HCT116 (cell line): ENCODE data around the gene ZNF792. TPM values are rescaled to one million over a fixed set of nuclear protein-coding genes. Genes with fewer than 3 reads are reported as not detected.

Source experiments
- ATAC-seq: fragments of 200-7000 bp; cut with Tn5 transposase; 2 replicates; pipeline ENCODE4 v1.9.1; 2020; ENCODE audit warnings: mild to moderate bottlenecking, moderate library complexity
- BruUV-seq: library from RNA; stranded (reverse); fragments of 400-500 nt; replicated peaks from 2 replicates; lab custom pipeline; 2021; lab: Mats Ljungman, UMichigan
- CTCF ChIA-PET: fragments of 300-600 bp; sonication (Branson Sonifier 250); formaldehyde crosslinking; loops from one replicate; lab custom pipeline; 2021; ENCODE audit warnings: antibody characterized with exemption; lab: Charles Lee
- POLR2A ChIA-PET: fragments of 300-600, 350-600 bp; sonication (Branson Sonifier 250); formaldehyde crosslinking; loops from one replicate; lab custom pipeline; 2021; ENCODE audit warnings: antibody characterized with exemption; lab: Charles Lee
- RAD21 ChIA-PET, 2 experiments: fragments of 300-600 bp; sonication (Branson Sonifier 250); formaldehyde crosslinking; loops; one replicate each; lab custom pipeline; 2023; ENCODE audit warnings: low total read pairs in 2 of 2; ENCODE audit not compliant: uncharacterized antibody in 2 of 2, unreplicated experiment in 2 of 2, low non-redundant PET in 1 of 2; lab: Charles Lee
- DNase-seq: peaks from one replicate; pipeline ENCODE4 v3.0.0-alpha.2; 2010; ENCODE audit warnings: low read depth, low spot score
- H2AFZ ChIP-seq: fragments of 200-600 bp; shearing (Covaris generic), sonication (generic); 2 replicates; pipeline ENCODE4 v1.6.1; 2017; ENCODE audit warnings: low read depth, mixed run types, mixed read lengths, antibody characterized with exemption, low read length; ENCODE audit not compliant: poor library complexity, severe bottlenecking
- H3K27ac ChIP-seq: 2 replicates; pipeline ENCODE4 v1.5.1; 2012; ENCODE audit warnings: low read depth, low read length
- H3K27me3 ChIP-seq: fragments of 200-600 bp; sonication (generic); 2 replicates; pipeline ENCODE4 v1.6.1; 2016; ENCODE audit warnings: mixed run types, low read length, mixed read lengths; ENCODE audit not compliant: insufficient read depth
- H3K36me3 ChIP-seq, 2 experiments: fragments of 200-500 bp in 1 of 2; fragments of 200-600 bp in 1 of 2; sonication (Bioruptor generic) in 1 of 2; sonication (generic) in 1 of 2; 2 replicates each; pipeline versions ENCODE4 v1.5.1 to v1.6.1; 2014 to 2016; ENCODE audit warnings: low read length in 2 of 2, inconsistent platforms in 1 of 2, mixed read lengths in 1 of 2, mixed run types in 1 of 2; ENCODE audit not compliant: insufficient read depth in 2 of 2, control insufficient read depth in 1 of 2
- H3K4me1 ChIP-seq, 2 experiments: fragments of 200-600 bp in 1 of 2; sonication (generic) in 1 of 2; 2 replicates each; pipeline versions ENCODE4 v1.5.1 to v1.6.1; 2012 to 2017; ENCODE audit warnings: low read length in 2 of 2, inconsistent platforms in 1 of 2, mild to moderate bottlenecking in 1 of 2, mixed read lengths in 1 of 2, mixed run types in 1 of 2, moderate library complexity in 1 of 2; ENCODE audit not compliant: insufficient read depth in 2 of 2, control insufficient read depth in 1 of 2
- H3K4me2 ChIP-seq: fragments of 200-600 bp; sonication (generic); 2 replicates; pipeline ENCODE4 v1.6.1; 2017; ENCODE audit warnings: mixed run types, low read length, mixed read lengths
- H3K4me3 ChIP-seq, 2 experiments: fragments of 200-600 bp in 1 of 2; sonication (generic) in 1 of 2; replicated peaks in 1 of 2; 2 replicates each; pipeline ENCODE4 v1.5.1; 2011 to 2016; ENCODE audit warnings: low read length in 2 of 2, control low read depth in 1 of 2, low read depth in 1 of 2, mild to moderate bottlenecking in 1 of 2, mixed read lengths in 1 of 2, mixed run types in 1 of 2
- H3K79me2 ChIP-seq: fragments of 200-600 bp; sonication (generic); 2 replicates; pipeline ENCODE4 v1.6.1; 2017; ENCODE audit warnings: mild to moderate bottlenecking, mixed run types, low read length, moderate library complexity, mixed read lengths; ENCODE audit not compliant: insufficient read depth
- H3K9ac ChIP-seq: fragments of 200-600 bp; sonication (generic); 2 replicates; pipeline ENCODE4 v1.6.1; 2016; ENCODE audit warnings: low read length, mixed read lengths
- H3K9me2 ChIP-seq: fragments of 200-600 bp; sonication (generic), shearing (Covaris generic); 2 replicates; pipeline ENCODE4 v1.6.1; 2017; ENCODE audit warnings: mixed run types, mild to moderate bottlenecking, moderate library complexity; ENCODE audit not compliant: insufficient read depth
- H3K9me3 ChIP-seq, 2 experiments: fragments of 200-500 bp in 1 of 2; fragments of 200-600 bp in 1 of 2; sonication (Bioruptor generic) in 1 of 2; sonication (generic) in 1 of 2; 2 replicates each; pipeline ENCODE4 v1.6.1; 2014 to 2017; ENCODE audit warnings: low read length in 2 of 2, mixed read lengths in 2 of 2, inconsistent platforms in 1 of 2, low read depth in 1 of 2, mild to moderate bottlenecking in 1 of 2, mixed run types in 1 of 2, moderate library complexity in 1 of 2; ENCODE audit not compliant: control insufficient read depth in 1 of 2, insufficient read depth in 1 of 2
- H4K20me1 ChIP-seq: fragments of 200-600 bp; sonication (generic), shearing (Covaris generic); 2 replicates; pipeline ENCODE4 v1.6.1; 2017; ENCODE audit warnings: mixed run types, mild to moderate bottlenecking, moderate library complexity; ENCODE audit not compliant: insufficient read depth
- CBX3 ChIP-seq: IDR thresholded peaks from 2 replicates; pipeline ENCODE4 v1.6.1; 2012; ENCODE audit warnings: low read depth
- EGR1 ChIP-seq: IDR thresholded peaks from 2 replicates; pipeline ENCODE4 v1.6.1; 2012; ENCODE audit warnings: low read depth
- ELF1 ChIP-seq: IDR thresholded peaks from 2 replicates; pipeline ENCODE4 v1.6.1; 2012; ENCODE audit warnings: low read depth, borderline replicate concordance
- EZH2 ChIP-seq: fragments of 200-600 bp; sonication (generic); IDR thresholded peaks from 2 replicates; pipeline ENCODE4 v1.6.1; 2017; ENCODE audit warnings: antibody characterized with exemption, mixed run types
- EZH2phosphoT487 ChIP-seq: fragments of 200-600 bp; IDR thresholded peaks from 2 replicates; pipeline ENCODE4 v1.6.1; 2018; ENCODE audit warnings: antibody characterized with exemption, borderline replicate concordance
- JUND ChIP-seq: IDR thresholded peaks from 2 replicates; pipeline ENCODE4 v1.6.1; 2012
- POLR2A ChIP-seq: IDR thresholded peaks from 2 replicates; pipeline ENCODE4 v1.7.0; 2011; ENCODE audit warnings: borderline replicate concordance; ENCODE audit not compliant: insufficient read depth, insufficient read length; ENCODE audit errors: extremely low read depth
- POLR2AphosphoS5 ChIP-seq: IDR thresholded peaks from 2 replicates; pipeline ENCODE4 v1.6.1; 2011; ENCODE audit warnings: mild to moderate bottlenecking, low read depth, low read length, moderate library complexity
- RAD21 ChIP-seq: IDR thresholded peaks from 2 replicates; pipeline ENCODE4 v1.6.1; 2012; ENCODE audit warnings: low read depth, mild to moderate bottlenecking
- SP1 ChIP-seq: IDR thresholded peaks from 2 replicates; pipeline ENCODE4 v1.6.1; 2012; ENCODE audit warnings: low read depth
- SRF ChIP-seq: IDR thresholded peaks from 2 replicates; pipeline ENCODE4 v1.6.1; 2012; ENCODE audit warnings: low read depth
- TCF7L2 ChIP-seq: IDR thresholded peaks from 2 replicates; pipeline ENCODE4 v1.7.0; 2011; ENCODE audit warnings: borderline replicate concordance, inconsistent platforms; ENCODE audit not compliant: insufficient read depth, insufficient read length; ENCODE audit errors: extremely low read depth
- YY1 ChIP-seq: IDR thresholded peaks from 2 replicates; pipeline ENCODE4 v1.6.1; 2011; ENCODE audit warnings: low read length, low read depth, moderate library complexity, mild to moderate bottlenecking; ENCODE audit not compliant: insufficient replicate concordance; ENCODE audit errors: extremely low read depth
- ZFX ChIP-seq: fragments of 450-650 bp; IDR thresholded peaks from 2 replicates; pipeline ENCODE4 v1.6.1; 2017
- intact Hi-C: fragments of 100-400 bp; cut with micrococcal nuclease; formaldehyde crosslinking; loops from 2 replicates; pipeline ENCODE4 v1.10.0; 2022
- total RNA-seq: library from RNA; stranded (reverse); gene quantifications from one replicate; pipeline ENCODE4 v1.2.1, GENCODE V29; 2021; ENCODE audit not compliant: unreplicated experiment
- TF ChIP-seq, protein P1 (sequence below): IDR thresholded peaks from 2 replicates; pipeline ENCODE4 v1.6.1; 2012
- TF ChIP-seq, protein P2 (sequence below): IDR thresholded peaks from 2 replicates; pipeline ENCODE4 v1.6.1; 2011; ENCODE audit warnings: mild to moderate bottlenecking, low read length, moderate library complexity; ENCODE audit not compliant: insufficient replicate concordance; ENCODE audit errors: extremely low read depth
- TF ChIP-seq, protein P3 (sequence below): IDR thresholded peaks from 2 replicates; pipeline ENCODE4 v1.6.1; 2012
- TF ChIP-seq, protein P4 (sequence below): IDR thresholded peaks from 2 replicates; pipeline ENCODE4 v1.6.1; 2012; ENCODE audit warnings: low read depth

ZNF792 gene
- total RNA-seq, 1 experiment from 2014 or later = 3.6 TPM

DNA sequence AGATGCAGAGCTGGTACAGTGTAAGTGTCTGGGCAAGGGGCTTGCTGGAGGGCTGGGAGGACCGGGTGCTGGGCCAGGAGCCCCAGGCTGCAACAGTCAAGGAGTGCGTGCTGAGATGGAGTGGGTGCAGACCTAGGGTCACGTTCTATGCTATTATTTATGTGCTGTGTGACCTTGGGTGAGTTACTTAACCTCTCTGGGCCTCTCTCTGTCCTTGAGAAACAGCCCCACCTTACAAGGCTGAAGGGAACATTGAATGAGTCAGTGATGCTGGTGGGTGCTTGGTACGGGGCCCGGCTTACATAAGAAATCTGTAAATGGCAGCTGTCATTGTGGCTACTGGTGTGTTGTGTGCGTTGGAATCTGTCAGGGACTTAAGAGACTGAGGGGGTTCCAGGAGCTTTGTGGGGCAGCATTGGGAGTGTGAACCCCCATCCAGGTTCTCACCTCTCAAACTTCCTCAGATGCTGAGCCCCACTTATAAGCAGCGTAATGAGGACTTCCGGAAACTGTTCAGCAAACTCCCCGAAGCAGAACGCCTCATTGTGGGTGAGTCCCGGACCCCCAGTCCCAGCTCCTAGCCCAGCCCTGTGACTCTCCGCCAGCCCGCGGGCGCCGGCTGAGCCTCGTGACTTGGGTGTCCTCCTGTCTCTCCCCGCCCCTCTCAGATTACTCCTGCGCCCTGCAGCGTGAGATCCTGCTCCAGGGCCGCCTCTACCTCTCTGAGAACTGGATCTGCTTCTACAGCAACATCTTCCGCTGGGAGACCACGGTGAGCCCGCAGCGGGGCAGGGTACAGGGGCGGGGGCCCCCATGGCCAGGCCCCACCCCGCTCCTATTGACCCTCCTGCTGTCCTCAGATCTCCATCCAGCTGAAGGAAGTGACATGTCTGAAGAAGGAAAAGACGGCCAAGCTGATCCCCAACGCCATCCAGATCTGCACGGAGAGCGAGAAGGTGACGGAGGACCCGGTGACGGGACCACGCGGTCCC, 45.7 kb upstream of the ZNF792 start:
- intact Hi-C loops = loop anchor here (5.0 kb wide), 1 partner anchor 157 kb away; no protein-coding TSS in a partner anchor
- ATAC-seq = no peak

More for the DNA sequence above, 45.7 kb upstream of the ZNF792 start:
- no peaks in the 10 kb centered on the region for H4K20me1 ChIP-seq
- no peaks in the 10 kb centered on the region for H3K4me1 ChIP-seq
- TF ChIP-seq ZFX (no peak), SRF (no peak), EGR1 (no peak), EZH2phosphoT487 (no peak), TCF7L2 (no peak), RAD21 (no peak), YY1 (no peak), CBX3 (no peak), SP1 (no peak), ELF1 (no peak), POLR2A (no peak), JUND (no peak), EZH2 (no peak), POLR2AphosphoS5 (no peak)
- TF ChIP-seq, protein P1, sequence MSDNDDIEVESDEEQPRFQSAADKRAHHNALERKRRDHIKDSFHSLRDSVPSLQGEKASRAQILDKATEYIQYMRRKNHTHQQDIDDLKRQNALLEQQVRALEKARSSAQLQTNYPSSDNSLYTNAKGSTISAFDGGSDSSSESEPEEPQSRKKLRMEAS = no peak
- TF ChIP-seq, protein P2, sequence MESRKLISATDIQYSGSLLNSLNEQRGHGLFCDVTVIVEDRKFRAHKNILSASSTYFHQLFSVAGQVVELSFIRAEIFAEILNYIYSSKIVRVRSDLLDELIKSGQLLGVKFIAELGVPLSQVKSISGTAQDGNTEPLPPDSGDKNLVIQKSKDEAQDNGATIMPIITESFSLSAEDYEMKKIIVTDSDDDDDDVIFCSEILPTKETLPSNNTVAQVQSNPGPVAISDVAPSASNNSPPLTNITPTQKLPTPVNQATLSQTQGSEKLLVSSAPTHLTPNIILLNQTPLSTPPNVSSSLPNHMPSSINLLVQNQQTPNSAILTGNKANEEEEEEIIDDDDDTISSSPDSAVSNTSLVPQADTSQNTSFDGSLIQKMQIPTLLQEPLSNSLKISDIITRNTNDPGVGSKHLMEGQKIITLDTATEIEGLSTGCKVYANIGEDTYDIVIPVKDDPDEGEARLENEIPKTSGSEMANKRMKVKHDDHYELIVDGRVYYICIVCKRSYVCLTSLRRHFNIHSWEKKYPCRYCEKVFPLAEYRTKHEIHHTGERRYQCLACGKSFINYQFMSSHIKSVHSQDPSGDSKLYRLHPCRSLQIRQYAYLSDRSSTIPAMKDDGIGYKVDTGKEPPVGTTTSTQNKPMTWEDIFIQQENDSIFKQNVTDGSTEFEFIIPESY = no peak
- TF ChIP-seq, protein P3, sequence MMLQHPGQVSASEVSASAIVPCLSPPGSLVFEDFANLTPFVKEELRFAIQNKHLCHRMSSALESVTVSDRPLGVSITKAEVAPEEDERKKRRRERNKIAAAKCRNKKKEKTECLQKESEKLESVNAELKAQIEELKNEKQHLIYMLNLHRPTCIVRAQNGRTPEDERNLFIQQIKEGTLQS = no peak
- TF ChIP-seq, protein P4, sequence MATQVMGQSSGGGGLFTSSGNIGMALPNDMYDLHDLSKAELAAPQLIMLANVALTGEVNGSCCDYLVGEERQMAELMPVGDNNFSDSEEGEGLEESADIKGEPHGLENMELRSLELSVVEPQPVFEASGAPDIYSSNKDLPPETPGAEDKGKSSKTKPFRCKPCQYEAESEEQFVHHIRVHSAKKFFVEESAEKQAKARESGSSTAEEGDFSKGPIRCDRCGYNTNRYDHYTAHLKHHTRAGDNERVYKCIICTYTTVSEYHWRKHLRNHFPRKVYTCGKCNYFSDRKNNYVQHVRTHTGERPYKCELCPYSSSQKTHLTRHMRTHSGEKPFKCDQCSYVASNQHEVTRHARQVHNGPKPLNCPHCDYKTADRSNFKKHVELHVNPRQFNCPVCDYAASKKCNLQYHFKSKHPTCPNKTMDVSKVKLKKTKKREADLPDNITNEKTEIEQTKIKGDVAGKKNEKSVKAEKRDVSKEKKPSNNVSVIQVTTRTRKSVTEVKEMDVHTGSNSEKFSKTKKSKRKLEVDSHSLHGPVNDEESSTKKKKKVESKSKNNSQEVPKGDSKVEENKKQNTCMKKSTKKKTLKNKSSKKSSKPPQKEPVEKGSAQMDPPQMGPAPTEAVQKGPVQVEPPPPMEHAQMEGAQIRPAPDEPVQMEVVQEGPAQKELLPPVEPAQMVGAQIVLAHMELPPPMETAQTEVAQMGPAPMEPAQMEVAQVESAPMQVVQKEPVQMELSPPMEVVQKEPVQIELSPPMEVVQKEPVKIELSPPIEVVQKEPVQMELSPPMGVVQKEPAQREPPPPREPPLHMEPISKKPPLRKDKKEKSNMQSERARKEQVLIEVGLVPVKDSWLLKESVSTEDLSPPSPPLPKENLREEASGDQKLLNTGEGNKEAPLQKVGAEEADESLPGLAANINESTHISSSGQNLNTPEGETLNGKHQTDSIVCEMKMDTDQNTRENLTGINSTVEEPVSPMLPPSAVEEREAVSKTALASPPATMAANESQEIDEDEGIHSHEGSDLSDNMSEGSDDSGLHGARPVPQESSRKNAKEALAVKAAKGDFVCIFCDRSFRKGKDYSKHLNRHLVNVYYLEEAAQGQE = no peak
- TF ChIP-seq, all 23 proteins: peak for 0
- H3K79me2 ChIP-seq = peaks cover 8% of the 10 kb centered on the region; the same call in 1 of the 2 replicates
- DNase-seq = no peak
- no peak overlapping the region for H2AFZ ChIP-seq
- H3K9me2 ChIP-seq = no peaks in the 10 kb centered on the region
- ChIA-PET CTCF (no interaction called here), RAD21 (no interaction called here), POLR2A (no interaction called here)
- H3K36me3 ChIP-seq = peaks cover 13 to 21% of the 10 kb centered on the region in 2 experiments; a peak in 3 of 4 replicates
- H3K9ac ChIP-seq = no peak overlapping the region
- H3K27ac ChIP-seq = no peak overlapping the region
- no peak overlapping the region for H3K4me3 ChIP-seq
- no TSS peak for BruUV-seq
- no peak overlapping the region for H3K4me2 ChIP-seq
- H3K9me3 ChIP-seq = no peaks in the 10 kb centered on the region
- no peaks in the 10 kb centered on the region for H3K27me3 ChIP-seq
